NCI-H2196 (cell line): ENCODE results near the gene HEMK1.
A peak's percentile ranks its signal among the peaks of the same experiment; 100 is the strongest.

Experiments
- DNase-seq: peaks from one replicate; lab custom pipeline; 2025; ENCODE audit not compliant: unreplicated experiment; lab: John Stamatoyannopoulos, UW

Gene HEMK1

GRCh38 chr3:50573566-50574443, 4.5 kb downstream of the HEMK1 start:
- DNase-seq: no peak

GRCh38 chr3:50574444-50574831, 5.1 kb downstream of the HEMK1 start:
- DNase-seq: no peak

- no peak for DNase-seq
These were observed 6.0 kb downstream of the HEMK1 start for GRCh38 chr3:50575372-50575771.

DNA sequence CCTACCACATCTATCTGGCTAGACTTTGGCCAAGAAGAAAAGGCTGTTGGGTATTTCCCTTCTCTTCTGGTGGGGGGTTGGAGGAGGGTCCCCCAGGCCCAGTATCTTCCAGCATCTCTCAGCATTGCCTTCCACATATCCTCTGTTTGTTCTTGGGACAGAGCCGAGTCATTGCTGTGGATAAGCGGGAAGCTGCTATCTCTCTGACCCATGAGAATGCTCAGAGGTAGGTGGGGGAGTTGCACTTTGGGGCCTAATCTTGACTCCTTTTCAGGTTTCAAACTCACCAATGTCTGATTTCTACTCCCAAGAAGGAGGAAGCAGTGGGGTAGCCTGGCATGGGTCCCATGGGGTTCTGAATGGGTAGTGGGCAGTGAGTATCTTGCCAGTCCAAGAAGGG, 8.0 kb downstream of the HEMK1 start:
- no peak for DNase-seq

DNA sequence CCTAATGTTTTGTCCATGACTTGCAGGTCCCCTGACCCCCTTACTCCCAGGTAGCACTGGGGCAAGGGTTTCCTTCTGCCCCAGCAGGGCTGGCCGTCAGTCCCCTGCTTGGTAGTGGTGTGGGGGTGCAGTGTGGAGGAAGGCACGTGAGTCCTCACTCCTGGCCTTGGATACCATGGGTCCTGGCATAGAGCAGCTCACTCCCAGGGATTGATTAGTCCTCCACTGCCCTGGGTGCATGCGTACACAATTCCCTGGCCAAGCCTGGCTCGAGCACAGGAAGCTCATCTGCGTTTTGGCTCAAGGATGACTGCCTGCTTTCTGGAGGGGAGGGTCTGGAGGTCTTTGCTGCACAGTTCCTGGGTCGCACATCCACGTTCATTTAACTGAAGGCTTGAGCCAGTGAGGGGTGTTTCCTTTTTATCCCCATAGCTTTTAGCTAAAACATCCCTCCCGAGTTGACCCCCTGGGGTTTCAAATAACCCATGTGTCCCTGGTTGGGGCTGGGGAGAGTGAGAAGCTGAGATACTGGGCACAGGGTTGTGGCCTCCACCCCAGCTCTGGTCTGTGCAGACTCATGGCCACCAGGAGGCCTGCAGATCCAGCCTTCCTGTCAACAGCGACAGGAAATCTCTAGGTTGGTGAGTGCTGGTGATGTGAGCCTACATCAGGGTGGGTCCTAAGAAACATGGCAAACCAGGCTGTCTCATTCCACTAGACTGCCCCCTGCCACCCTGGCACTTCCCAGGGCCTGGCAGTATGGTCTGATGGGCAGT, 11.5 kb downstream of the HEMK1 start:
- no peak for DNase-seq

GRCh38 chr3:50581459-50581842, 12.1 kb downstream of the HEMK1 start:
- no peak for DNase-seq

GRCh38 chr3:50582083-50582482, 12.8 kb downstream of the HEMK1 start:
- DNase-seq: no peak

DNA sequence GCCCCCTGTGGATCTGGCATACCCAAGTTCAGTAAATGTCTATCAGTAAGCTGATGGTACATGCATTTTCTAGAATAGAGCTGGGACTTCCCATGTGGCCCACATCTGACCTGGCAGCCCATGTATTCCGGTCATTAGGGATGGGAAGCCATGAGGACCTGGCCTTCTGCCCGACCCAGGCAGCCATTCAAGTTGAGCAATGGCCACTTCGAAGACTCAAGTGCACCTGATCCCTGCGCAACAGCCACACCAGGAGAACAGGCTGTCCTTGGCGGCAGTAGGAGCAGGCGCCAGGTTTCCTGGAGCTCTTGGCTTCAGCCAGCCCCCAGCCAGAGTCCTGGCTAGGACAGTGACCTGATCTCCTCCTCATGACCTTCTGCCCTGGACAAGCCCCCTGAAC, 14.6 kb downstream of the HEMK1 start:
- DNase-seq: peak; percentile 72

GRCh38 chr3:50584391-50584790, 15.1 kb downstream of the HEMK1 start:
- DNase-seq: no peak

GRCh38 chr3:50585919-50586762, 16.8 kb downstream of the HEMK1 start:
- no peak for DNase-seq

DNA sequence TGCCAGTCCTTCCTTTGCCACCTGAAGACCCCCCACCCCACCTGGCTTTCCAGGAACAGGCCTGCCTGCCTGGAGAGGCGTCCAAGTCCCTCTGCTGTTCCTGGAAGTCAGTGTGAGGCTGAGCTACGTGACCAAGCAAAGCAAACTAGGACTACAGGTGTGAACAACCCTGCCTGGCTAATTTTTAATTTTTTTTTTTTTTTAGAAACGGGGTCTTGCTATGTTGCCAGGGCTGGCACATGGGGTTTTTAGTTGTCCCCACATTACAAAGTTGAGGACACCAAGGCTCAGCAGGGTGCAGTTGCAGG, 17.4 kb downstream of the HEMK1 start:
- no peak for DNase-seq

- DNase-seq: no peak
These were observed 18.1 kb downstream of the HEMK1 start for GRCh38 chr3:50587373-50587772.

DNA sequence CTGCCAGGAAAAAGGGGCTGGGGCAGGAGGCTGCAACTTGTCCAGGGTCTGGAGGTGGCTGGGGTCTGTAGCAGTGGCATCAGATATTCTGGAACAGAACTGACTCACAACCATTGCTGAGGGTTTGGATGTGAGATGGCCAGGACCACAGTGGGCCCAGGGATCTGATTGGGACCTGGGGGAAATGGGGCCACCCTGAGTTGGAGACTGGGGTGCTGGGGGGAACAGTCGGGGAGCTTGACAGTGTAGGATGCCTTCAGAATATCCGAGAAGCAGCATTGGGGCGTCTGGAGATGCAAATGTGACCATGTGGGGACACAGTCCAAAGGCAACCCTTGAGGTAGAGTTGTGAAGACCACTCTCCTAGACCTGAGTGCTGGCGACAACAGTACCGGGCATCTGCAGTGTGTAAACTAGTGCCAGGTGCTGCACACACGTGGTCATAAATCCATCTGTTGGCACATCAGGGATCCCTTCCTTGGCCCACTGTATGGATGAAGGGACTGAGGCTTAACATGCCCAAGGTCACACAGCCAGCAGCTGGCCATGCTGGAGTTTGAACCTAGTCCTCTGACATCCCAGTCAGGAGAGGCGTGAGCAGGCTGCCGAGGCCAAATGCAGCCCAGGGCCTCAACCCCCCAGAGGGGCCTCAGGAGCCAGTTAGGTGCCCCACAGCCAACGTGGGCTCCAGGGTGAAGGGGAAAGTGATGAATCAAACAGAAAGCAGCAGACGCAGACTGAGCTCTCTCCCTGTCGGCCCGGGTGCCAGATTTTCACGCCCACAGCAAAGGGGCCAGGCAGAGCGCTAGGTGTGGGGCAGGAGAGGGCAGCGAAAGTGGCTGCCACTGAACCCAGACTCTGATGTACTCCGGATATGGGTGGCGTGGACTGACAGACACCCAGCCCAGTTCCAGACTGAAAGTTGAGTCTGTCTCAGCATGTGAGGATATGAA, 18.8 kb downstream of the HEMK1 start:
- no peak for DNase-seq

- no peak for DNase-seq
These were observed 19.6 kb downstream of the HEMK1 start for GRCh38 chr3:50588759-50589433.

GRCh38 chr3:50591196-50591741, 21.9 kb downstream of the HEMK1 start:
- DNase-seq: no peak

GRCh38 chr3:50592568-50592967, 23.2 kb downstream of the HEMK1 start:
- no peak for DNase-seq

- no peak for DNase-seq
These were observed 25.0 kb downstream of the HEMK1 start for GRCh38 chr3:50594253-50594785.

- no peak for DNase-seq
These were observed 29.9 kb downstream of the HEMK1 start for GRCh38 chr3:50599115-50599715.

GRCh38 chr3:50599716-50600118, 30.4 kb downstream of the HEMK1 start:
- DNase-seq: no peak
